LNCAP (cell line): ENCODE measurements around the gene STARD9.

ENCODE experiments used
- TF ChIP-seq, protein P1 (sequence below): fragments of 450-650 bp; IDR thresholded peaks from 2 replicates; pipeline ENCODE4 v1.5.1; 2017; ENCODE audit warnings: mild to moderate bottlenecking

The STARD9 gene

DNA sequence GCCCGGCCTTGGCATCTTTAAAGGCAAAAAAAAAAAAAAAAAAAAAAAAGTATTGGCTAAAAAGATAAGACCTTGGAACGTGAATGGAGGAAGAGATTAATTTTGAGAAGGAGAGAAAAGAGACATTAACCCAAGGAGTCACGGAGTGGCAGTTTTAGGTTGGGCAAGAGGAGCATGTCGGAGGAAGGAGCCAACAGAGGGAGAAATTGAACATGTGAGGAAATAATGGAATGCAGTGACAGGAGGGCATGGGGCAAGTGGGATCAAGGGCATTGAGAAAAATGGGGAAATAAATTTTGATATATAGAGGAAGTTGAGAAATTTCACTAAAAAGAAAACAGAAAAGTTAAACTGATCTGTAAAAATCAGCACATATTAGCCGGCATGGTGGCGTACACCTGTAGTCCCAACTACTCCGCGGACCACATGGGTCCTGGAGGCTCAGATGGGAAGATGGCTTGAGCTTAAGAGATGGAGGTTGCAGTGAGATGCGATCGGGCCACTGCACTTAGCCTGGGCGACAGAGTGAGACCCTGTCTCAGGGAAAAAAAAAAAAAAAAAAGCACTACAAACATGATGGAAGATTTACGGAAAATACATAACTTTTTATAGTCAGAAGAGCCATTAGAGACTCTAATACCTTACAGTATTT lies 25.5 kb upstream of the STARD9 start:
- TF ChIP-seq, protein P1, sequence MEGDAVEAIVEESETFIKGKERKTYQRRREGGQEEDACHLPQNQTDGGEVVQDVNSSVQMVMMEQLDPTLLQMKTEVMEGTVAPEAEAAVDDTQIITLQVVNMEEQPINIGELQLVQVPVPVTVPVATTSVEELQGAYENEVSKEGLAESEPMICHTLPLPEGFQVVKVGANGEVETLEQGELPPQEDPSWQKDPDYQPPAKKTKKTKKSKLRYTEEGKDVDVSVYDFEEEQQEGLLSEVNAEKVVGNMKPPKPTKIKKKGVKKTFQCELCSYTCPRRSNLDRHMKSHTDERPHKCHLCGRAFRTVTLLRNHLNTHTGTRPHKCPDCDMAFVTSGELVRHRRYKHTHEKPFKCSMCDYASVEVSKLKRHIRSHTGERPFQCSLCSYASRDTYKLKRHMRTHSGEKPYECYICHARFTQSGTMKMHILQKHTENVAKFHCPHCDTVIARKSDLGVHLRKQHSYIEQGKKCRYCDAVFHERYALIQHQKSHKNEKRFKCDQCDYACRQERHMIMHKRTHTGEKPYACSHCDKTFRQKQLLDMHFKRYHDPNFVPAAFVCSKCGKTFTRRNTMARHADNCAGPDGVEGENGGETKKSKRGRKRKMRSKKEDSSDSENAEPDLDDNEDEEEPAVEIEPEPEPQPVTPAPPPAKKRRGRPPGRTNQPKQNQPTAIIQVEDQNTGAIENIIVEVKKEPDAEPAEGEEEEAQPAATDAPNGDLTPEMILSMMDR, result no peak

DNA sequence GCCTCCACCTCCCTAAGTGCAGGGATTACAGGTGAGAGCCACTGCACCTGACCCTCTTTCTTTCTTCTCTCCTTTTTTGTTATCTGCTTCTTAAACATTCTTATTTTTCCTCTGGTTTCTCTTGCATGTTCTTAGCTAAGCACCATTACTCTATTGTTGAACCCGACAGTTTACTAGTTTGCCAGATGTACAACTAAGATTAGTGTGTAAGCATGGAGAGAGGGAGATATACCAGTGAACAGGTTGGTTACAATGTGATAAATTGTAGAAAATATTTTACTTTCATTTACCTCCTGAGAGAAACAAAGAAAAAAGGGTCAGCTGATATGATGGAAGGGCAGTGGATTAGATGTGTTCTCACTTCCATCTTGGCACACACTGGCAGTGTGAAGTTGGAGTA lies 21.9 kb upstream of the STARD9 start:
- TF ChIP-seq, protein P1, result no peak

DNA sequence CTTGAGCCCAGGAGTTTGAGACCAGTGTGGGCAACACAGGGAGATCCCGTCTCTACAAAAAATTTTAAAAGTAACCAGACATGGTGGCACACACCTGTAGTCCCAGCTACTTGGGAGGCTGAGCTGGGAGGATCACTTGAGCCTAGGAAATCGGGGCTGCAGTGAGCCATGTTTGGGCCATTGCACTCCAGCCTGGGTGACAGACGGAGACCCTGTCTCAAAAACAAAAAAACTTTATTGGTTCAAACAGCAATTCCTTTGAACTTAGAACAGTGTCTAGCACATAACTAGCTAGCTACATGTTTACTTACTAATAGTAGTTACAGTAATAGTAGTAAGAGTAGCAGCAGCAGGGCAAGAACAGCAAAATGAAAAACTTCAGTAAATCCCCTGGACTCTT lies 16.7 kb upstream of the STARD9 start:
- TF ChIP-seq, protein P1, result no peak

DNA sequence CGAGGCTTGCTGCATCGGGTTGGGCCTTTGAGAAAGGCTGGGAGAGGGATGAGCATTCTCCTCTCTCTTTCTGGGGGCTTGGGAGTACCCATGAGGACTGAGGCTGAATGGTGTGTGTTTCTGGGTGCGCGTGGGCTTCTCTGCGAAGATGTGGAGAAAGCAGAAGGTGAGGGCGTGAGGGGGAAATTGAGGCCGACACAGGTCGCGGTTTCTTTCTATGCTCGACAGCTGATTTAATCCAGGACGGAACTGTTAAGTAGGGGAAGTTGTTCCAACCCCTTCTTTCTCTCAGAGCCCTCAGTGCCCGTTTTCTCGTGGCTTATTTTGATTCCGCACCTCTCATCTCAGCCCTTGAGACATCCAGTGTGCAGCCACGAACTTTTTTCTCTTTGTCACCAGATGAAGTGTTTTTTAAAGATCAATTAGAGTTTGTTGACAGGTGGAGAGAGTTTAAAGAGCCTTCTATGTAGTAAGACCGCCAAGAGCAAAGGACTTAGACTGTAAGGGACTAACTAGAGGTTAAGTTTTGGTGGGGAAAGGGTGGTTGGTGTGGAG lies 711 bp downstream of the STARD9 start:
- TF ChIP-seq, protein P1, result no peak

DNA sequence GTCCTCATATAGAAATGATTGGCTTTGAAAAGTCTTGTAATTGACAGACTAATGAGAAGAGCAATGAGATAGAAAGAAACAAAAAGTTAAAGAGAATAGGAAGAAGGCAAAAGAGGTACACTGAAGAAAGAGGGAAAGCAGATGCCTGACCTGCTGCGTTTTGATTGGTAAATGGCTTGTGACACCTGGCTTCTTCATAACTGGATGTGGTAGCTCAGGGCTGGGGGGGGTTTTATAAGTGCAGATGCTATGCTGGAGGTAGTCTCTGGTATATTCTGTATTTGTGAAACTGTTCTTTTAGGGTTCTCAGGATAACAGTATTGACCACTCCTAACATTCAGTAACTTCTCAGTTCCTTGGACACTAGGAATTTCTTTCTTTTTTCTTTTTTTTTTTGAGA lies 1.4 kb downstream of the STARD9 start:
- TF ChIP-seq, protein P1, result no peak

DNA sequence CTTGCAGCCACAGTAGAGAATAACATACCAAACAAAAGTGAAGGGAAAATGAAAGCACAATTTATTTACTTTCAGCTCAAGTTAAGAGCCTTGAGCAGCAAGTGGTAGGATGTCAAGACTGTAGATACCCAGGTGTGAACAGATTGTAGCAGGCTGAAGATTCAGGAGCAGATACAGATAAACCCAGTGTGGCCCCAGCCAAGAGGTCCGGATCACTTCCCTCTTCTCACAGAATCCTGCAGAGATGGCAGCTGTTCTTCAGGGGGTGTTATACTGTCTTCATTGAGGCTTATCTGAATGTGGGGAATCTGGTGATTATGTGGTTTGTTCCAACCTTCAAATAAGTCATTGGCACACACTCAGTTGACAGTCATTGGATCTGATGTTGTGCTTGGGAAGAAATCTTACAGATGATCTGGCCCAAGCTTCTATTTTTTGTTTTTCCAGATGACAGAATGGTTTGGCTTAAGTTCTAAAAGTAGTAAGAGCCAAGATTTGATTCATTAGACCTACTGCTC lies 2.2 kb downstream of the STARD9 start:
- TF ChIP-seq, protein P1, result no peak

DNA sequence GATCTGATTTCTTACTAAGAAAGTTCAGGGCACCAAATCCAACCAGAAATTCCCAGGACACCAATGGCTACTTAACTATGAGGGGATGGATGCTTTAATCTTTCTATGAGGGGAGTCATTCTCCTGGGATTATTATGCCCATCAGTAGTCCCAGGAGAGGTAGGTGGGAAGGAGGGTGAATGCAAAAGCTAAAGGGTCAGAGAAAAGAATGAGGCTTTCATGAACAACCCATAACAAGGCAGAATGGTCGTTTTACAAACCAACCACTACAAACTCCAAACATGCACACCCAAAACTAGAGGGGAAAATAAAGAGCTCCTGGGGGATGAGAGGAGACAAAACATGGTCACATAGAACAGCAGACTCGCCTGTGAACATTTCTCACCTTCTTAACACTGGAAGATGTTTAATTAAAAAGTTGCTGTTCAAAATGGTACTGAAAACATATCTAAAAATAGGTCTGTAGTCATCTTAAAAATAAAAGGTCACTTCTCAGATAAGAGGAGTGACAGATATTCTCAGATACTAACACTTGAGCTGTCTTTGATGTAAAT lies 3.7 kb downstream of the STARD9 start:
- TF ChIP-seq, protein P1, result no peak
